Measurements from ENCODE around the gene ANO1.

The ANO1 gene

GRCh38 chr11:70070706-70071105 is 7.4 kb upstream of the ANO1 start:
- in situ Hi-C loops (cut with HindIII; ENCODE audit: low sequenced_read_pairs) = no loop called here

GRCh38 chr11:70071996-70072395 is 6.1 kb upstream of the ANO1 start:
- in situ Hi-C loops (cut with HindIII; ENCODE audit: low sequenced_read_pairs) = no loop called here

GRCh38 chr11:70072461-70072860 is 5.7 kb upstream of the ANO1 start:
- in situ Hi-C loops (cut with HindIII; ENCODE audit: low sequenced_read_pairs) = no loop called here

GRCh38 chr11:70072861-70073755 is 5.0 kb upstream of the ANO1 start:
- in situ Hi-C loops (cut with HindIII; ENCODE audit: low sequenced_read_pairs) = no loop called here

GRCh38 chr11:70073871-70074371 is 4.2 kb upstream of the ANO1 start:
- in situ Hi-C loops (cut with HindIII; ENCODE audit: low sequenced_read_pairs) = no loop called here

- in situ Hi-C loops (cut with HindIII; ENCODE audit: low sequenced_read_pairs) = loop anchor here (5.0 kb wide), 1 partner anchor 77 kb away; no protein-coding TSS in a partner anchor
These were observed 3.4 kb upstream of the ANO1 start for GRCh38 chr11:70074746-70075145.

GRCh38 chr11:70075836-70076235 is 2.3 kb upstream of the ANO1 start:
- in situ Hi-C loops (cut with HindIII; ENCODE audit: low sequenced_read_pairs) = loop anchor here (5.0 kb wide), 1 partner anchor 79 kb away; no protein-coding TSS in a partner anchor

- in situ Hi-C loops (cut with HindIII; ENCODE audit: low sequenced_read_pairs) = loop anchor here (5.0 kb wide), 1 partner anchor 79 kb away; no protein-coding TSS in a partner anchor
These were observed 1.6 kb upstream of the ANO1 start for GRCh38 chr11:70076461-70076931.

- in situ Hi-C loops (cut with HindIII; ENCODE audit: low sequenced_read_pairs) = loop anchor here (5.0 kb wide), 1 partner anchor 80 kb away; no protein-coding TSS in a partner anchor
These were observed 564 bp upstream of the ANO1 start for GRCh38 chr11:70077411-70078094.

- in situ Hi-C loops (cut with HindIII; ENCODE audit: low sequenced_read_pairs) = loop anchor here (5.0 kb wide), 1 partner anchor 82 kb away; no protein-coding TSS in a partner anchor
These were observed 882 bp downstream of the ANO1 start for GRCh38 chr11:70078781-70079616.

GRCh38 chr11:70079691-70080090 is 1.6 kb downstream of the ANO1 start:
- in situ Hi-C loops (cut with HindIII; ENCODE audit: low sequenced_read_pairs) = loop anchor here (5.0 kb wide), 1 partner anchor 82 kb away; no protein-coding TSS in a partner anchor

- in situ Hi-C loops (cut with HindIII; ENCODE audit: low sequenced_read_pairs) = no loop called here
These were observed 2.6 kb downstream of the ANO1 start for GRCh38 chr11:70080763-70081162.

GRCh38 chr11:70082829-70083228 is 4.7 kb downstream of the ANO1 start:
- in situ Hi-C loops (cut with HindIII; ENCODE audit: low sequenced_read_pairs) = no loop called here

- in situ Hi-C loops (cut with HindIII; ENCODE audit: low sequenced_read_pairs) = no loop called here
These were observed 6.2 kb downstream of the ANO1 start for GRCh38 chr11:70084046-70084984.

- in situ Hi-C loops (cut with HindIII; ENCODE audit: low sequenced_read_pairs) = no loop called here
These were observed 8.0 kb downstream of the ANO1 start for GRCh38 chr11:70085815-70086769.

GRCh38 chr11:70087446-70088167 is 9.5 kb downstream of the ANO1 start:
- in situ Hi-C loops (cut with HindIII; ENCODE audit: low sequenced_read_pairs) = no loop called here

- in situ Hi-C loops (cut with HindIII; ENCODE audit: low sequenced_read_pairs) = no loop called here
These were observed 10.7 kb downstream of the ANO1 start for GRCh38 chr11:70088735-70089250.
